HG02938 (cell line): ENCODE data around the gene AGA.

Experiments used
- ATAC-seq: cut with Tn5 transposase; IDR thresholded peaks from one replicate; pipeline ENCODE4 v1.9.1; 2021; ENCODE audit warnings: mild to moderate bottlenecking, moderate library complexity; ENCODE audit not compliant: unreplicated experiment

AGA gene

GRCh38 chr4:177441803-177442622, at the start of gene AGA:
AGA (minus strand) TSS chr4:177442437; CDS start chr4:177442375, 62 bp downstream.
- peak; percentile 85 for ATAC-seq

GRCh38 chr4:177492022-177492421, 49.8 kb upstream of the AGA start:
- ATAC-seq = no peak

- no peak for ATAC-seq
These were observed 48.5 kb upstream of the AGA start for GRCh38 chr4:177490769-177491168.

GRCh38 chr4:177489471-177490246, 47.4 kb upstream of the AGA start:
- no peak for ATAC-seq

- ATAC-seq = no peak
These were observed 45.7 kb upstream of the AGA start for GRCh38 chr4:177487977-177488376.

GRCh38 chr4:177485528-177485927, 43.3 kb upstream of the AGA start:
- no peak for ATAC-seq

- no peak for ATAC-seq
These were observed 42.4 kb upstream of the AGA start for GRCh38 chr4:177484613-177485021.

- ATAC-seq = no peak
These were observed 41.5 kb upstream of the AGA start for GRCh38 chr4:177483760-177484159.

- no peak for ATAC-seq
These were observed 41.0 kb upstream of the AGA start for GRCh38 chr4:177483271-177483670.

GRCh38 chr4:177482367-177482766, 40.1 kb upstream of the AGA start:
- no peak for ATAC-seq

- no peak for ATAC-seq
These were observed 38.6 kb upstream of the AGA start for GRCh38 chr4:177480795-177481194.

- no peak for ATAC-seq
These were observed 36.8 kb upstream of the AGA start for GRCh38 chr4:177479063-177479462.

- ATAC-seq = no peak
These were observed 36.3 kb upstream of the AGA start for GRCh38 chr4:177478496-177478895.

GRCh38 chr4:177473991-177474390, 31.8 kb upstream of the AGA start:
- ATAC-seq = no peak

GRCh38 chr4:177464026-177464425, 21.8 kb upstream of the AGA start:
- ATAC-seq = no peak

- no peak for ATAC-seq
These were observed 19.4 kb upstream of the AGA start for GRCh38 chr4:177461606-177462005.

GRCh38 chr4:177460460-177460859, 18.2 kb upstream of the AGA start:
- ATAC-seq = no peak

- no peak for ATAC-seq
These were observed 13.3 kb upstream of the AGA start for GRCh38 chr4:177455561-177455970.

- no peak for ATAC-seq
These were observed 10.9 kb upstream of the AGA start for GRCh38 chr4:177453116-177453515.

GRCh38 chr4:177451108-177451500, 8.9 kb upstream of the AGA start:
- ATAC-seq = no peak

- ATAC-seq = no peak
These were observed 8.3 kb upstream of the AGA start for GRCh38 chr4:177450426-177451107.

GRCh38 chr4:177448850-177449249, 6.6 kb upstream of the AGA start:
- no peak for ATAC-seq
